CD4-positive, alpha-beta T cell treated with Interleukin-15 for 4 hours (primary cell): ENCODE data around the gene TPCN1.
A peak's percentile ranks its signal among the peaks of the same experiment; 100 is the strongest.

Experiments
- DNase-seq: peaks from one replicate; pipeline ENCODE4 v3.0.0-alpha.2; 2020; ENCODE audit warnings: low spot score

Gene TPCN1

DNA sequence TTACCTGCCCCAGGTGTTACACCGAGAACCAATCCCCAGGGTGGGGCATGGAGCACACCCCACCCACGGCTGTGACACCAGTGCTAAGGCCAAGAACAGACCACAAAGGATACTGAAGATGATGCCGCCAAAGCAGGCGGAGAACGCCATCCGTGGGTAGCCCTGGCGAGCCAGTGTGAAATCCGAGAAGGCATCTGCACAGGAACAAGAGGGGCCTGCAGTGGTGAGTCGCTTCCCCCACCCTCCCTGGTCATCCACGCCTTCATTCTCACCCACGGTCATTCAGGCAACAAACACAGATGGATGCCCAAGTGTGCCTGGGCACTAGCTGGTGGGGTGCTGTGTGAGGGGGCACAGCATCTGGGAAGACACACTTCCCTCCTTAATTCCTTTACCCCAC lies 85.1 kb downstream of the TPCN1 start:
- DNase-seq: no peak

DNA sequence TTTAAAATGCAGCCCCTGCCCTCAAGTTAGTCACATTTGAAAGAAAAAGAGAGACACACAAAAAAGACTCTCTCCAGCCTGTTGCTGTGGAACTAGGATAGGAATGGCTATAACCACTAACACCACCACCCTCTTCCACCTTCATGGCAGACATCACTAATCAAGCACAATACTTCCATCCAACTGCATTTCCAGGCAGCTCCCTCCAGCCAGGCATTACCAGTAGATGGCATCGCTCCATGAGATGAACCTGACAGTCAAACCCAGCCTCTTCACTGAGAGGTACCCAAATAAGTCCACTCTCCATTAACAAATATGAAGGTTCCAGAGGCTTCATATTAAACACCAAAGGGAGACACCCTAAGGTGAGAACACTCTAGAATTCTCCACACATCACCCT lies 89.2 kb downstream of the TPCN1 start:
- DNase-seq: no peak

DNA sequence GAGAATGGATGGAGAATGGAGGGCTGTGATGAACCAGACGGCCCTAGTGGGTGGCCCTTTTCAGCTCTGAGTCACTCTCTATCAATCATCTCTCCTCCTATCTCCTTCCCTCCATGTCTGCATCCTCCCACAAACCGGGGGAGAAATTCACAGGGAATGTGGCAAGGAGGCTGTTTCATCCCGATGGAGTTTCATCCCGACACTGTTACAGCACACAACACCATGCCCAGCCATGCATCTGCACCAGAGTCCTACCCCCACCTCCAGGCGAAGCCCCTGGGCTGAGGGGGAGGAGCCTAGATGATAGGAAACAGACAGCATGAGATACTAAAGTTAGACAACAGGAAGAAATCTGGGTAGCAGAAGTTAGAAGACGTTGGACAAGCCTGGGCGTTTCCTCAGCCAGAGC lies 92.9 kb downstream of the TPCN1 start:
- no peak for DNase-seq

DNA sequence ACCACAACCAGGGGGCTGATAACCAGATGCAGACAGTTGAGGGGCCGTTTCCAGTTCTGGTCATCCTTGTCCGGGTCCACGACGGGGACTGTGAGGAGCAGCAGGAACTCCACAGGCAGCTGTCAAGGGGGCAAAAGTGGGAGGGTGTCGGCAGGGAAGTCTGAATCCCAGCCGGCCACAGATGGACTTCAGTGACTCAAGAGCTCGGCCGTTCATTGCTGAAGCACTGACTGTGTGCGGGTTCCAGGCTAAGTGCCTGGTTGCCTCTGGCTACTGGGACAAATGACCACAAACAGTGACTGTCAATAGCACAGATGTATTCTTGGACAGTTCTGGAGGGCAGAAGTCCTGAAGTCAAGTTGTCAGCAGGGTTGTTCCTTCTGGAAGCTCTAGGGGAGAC lies 94.1 kb downstream of the TPCN1 start:
- no peak for DNase-seq

DNA sequence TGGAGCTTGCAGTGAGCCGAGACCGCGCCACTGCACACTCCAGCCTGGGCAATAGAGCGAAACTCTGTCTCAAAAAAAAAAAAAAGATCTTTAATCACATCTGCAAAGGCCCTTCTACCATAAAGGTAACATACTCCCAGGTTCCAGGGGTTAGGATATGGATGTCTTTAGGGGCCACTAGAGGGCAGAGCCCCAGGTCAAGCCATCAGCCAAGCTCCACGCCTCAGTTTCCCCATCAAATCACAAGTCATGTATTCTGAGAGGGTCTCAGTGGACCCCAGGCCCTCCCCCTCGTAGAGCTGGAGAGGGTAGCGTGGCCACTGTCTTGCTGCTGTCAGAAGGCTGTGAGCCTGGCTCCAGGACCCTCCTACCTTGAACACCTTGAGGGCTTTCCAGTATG lies 94.9 kb downstream of the TPCN1 start:
- no peak for DNase-seq

DNA sequence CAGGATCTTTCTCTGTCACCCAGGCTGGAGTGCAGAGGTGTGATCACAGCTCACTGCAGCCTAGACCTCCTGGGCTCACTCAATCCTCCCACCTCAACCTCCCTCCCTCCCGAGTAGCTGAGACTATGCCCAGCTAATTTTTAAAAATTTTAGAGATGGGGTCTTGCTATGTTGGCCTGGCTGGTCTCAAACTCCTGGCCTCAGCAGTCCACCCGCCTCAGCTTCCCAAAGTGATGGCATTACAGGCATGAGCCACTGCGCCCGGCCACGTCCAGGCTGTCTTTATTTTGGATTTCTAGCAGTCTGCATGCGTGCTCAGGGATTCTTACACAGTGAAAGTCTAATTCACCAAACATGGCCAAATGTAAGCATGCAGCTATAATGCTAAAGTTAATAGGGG lies 95.9 kb downstream of the TPCN1 start:
- no peak for DNase-seq

DNA sequence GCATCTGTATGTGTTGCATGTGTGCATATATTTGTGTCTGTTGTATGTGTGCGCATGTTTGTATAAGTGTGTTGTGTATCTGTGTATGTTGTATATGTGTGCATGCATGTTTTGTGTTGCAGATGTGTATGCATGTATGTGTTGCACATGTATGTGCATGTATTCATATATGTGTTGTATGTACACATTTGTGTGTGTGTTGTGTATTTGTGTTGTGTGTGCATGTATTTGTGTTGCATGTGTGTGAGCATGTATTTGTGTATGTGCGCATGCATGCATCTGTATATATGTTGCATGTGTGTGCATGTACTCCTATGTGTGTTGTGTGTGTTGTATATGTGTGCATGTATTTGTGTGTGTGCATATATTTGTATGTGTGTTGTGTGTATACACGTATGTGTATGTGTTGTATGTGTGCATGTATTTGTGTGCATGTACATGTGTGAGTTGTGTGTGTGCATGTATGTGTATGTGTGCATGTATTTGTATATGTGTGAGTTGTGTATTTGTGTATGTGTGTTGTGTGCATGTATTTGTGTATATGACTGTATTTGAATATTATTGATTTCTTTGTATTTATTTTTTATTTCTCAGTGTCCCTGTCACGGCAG lies 96.9 kb downstream of the TPCN1 start:
- no peak for DNase-seq

DNA sequence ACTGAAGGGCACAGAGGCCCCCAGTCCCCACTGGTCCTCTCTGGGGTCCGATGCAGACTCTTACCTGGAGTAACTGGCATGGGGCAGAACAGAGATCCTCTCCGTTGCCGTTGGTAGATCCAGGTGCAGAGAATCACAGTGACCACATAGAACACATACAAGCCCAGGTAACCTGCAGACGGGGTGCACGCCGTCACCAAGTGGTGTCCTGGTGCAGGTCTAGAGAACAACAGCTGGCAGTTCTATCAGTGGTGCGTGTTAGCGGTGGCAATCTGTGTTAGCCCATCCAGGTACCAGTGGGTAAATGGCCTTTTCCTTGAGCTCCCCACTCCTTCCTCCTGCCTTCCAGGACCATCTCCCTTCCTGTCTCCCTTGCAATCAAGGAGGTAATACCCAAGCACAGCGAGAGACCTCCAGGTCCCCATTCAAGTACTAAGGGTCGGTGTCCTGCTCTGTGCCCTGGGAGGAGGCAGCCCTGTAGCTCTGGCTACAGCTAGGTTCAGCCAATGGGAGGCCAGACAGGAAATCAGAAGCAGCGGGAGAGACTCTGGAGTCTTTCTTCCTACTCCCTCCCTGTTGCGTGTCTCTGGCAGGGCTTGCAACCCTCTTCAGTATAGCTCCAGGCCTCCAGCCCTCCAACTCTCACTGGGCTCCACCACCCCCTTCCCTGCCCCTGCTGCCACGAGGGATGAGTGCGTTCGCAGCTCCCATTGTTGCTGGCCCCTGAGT lies 97.8 kb downstream of the TPCN1 start:
- no peak for DNase-seq

DNA sequence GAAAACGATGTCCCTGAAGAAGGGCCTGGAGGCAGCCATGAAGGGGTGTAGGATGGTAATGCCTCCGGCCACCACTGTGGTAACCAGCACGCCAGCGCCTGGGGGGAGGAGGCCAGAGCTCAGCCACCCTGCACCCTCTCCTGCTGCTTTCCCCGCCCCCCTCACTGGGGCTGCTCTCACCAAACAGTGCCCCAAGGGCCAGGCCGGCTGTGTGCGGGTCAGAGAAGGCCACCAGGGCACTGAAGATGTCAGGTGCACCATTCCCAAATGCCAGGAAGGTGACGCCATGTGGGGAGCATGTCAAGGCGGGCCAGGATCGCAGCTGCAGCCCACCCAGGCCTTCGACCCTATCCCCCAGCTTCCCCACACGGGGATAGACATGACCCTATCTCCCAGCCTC lies 99.1 kb downstream of the TPCN1 start:
- DNase-seq: no peak

DNA sequence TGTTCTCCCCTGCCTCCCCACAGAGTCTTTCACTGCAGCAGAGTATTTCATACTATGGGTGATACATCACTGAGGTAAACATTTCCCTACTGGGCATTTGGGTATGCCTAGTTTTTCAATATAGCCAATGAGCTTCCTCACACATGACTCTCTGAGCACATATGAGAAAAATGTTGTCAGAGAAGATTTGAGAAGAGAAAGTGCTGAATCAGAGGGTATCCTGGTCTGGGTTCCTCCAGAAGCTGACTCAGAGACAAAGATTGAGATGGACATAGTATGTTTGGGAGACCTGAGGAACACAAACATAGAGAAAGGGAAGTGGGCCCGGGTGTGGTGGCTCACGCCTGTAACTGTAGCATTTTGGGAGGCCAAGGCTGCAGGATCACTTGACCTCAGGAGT lies 101.1 kb downstream of the TPCN1 start:
- DNase-seq: no peak

DNA sequence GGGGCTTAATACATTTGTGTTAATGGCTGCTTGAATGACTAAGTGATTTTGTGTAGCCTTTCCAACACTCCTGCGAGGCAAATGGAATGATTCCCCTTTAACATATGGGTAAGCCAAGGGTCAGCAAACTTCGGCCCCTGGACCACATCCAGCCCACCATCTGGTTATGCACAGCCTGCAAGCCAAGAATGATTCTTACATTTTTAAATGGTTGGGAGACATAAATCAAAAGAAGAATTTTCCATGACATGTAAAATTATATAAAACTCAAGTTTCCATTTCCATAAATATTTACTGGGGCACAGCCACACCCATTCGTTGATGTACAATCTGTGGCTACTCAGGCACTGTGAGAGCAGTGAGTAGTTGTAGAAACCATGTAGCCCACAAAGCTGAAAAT lies 104.7 kb downstream of the TPCN1 start:
- DNase-seq: no peak

DNA sequence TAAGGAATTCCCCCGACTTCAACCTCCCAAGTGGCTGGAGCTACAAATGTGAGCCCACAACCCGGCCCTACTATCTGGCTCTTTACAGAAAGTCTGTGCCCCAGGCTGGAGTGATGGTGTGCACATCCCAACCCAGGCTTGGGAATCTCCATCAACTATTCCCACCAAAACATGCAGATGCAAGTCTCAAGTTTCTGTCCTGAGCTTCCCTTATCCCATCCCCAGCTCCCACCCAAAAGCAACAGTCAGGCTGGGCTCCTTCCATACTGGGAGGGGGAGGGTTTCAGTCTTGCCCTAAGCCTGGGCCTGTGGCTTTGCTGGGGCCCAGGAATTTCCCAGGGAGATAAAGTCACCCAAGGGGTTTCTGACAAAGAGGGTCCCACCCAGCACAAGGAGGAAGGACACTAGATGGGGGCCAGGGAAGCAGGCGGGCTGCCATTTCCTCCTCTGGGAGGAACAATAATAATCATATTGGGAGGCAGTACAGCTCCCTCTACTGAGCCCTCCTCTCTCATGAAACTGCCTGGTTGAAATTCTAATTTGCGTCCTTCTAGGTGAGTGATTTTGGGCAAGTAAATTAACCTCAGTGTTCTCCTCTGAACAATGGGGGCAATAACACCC lies 105.6 kb downstream of the TPCN1 start:
- no peak for DNase-seq

DNA sequence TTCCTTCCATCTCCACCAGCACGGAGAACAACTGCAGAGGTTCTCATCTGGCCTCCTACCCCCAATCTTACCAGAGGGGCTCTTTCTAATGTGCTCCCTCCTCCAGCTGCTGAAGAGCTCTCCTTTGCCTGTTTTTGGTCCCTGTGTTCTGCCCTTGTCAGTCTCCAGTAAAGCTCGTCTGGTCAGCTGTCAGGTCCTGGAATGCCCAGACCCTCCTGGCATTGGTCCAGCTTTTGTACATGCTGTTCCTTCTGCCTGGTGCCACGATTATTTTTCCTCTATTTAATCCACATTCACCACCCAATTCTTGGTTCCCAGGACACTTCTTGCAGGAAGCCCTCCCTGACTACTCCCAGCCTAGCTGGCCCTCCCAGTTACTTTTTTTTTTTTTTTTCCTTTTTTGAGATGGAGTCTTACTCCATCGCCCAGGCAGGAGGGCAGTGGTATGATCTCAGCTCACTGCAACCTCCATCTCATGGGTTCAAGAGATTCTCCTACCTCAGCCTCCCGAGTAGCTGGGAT lies 107.2 kb downstream of the TPCN1 start:
- no peak for DNase-seq

DNA sequence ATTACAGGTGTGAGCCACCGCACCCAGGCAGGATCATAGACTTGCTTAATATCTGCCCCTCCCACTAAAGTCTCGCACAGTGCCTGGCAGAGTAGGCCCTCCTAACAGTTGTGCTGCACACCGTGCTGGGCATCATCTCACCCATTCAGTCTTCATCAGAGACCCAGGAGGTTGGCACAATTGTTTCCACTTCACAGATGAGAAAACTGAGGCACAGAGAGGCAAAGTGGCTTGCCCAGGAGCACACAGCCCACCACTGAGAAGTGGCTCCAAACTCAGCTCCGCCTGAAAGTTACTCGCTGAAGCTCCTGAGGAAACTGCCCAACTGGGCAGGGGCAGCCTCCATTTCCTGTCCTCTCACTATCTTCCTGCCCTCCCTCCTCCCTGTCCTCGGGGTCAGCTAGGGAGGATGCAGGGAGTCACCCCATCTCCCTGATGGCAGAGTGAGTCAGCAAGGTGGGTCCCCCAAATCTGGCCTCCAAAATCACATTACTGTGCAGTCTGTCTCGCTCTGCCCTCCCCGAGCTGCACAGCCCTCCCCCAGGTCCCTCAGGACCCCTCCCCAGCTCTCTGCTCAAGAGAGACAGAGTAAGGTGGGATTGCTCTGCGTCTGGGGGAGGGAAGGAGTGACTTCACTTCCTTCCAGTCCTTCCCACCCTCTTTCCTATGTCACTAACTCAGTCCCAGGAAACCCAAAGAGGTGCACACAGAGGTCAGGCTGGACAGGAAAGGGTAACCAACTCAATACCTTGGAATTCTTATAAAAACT lies 107.9 kb downstream of the TPCN1 start:
- no peak for DNase-seq

DNA sequence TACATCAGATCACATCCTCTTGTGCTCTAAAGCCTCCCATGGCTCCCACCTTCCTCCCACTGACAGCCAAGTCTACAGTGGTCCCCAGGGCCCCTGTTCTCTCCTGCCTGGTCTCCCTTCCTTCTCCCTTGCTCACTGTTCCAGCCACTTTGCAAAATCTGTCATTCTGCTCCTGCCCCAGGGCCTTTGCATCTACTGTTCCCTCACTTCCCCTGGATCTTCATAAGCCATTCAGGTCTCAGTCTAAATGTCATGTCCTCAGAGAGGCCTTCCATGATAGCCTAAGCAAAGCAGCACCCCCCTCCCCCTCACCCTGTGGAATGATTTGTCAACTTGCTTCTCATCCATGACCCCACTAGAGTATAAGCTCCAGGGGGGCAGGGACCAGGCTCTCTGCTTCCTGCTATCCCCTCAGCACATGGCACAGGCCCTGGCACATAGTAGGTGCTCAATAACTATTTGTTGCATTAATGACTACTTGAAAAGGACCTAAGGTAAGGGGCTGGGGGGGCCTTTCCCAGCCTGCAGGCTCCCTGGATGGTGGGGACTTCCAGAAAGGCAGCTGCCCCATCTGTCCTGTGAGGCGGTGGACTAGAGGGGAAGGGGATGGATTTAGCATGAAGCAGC lies 108.6 kb downstream of the TPCN1 start:
- DNase-seq: no peak

DNA sequence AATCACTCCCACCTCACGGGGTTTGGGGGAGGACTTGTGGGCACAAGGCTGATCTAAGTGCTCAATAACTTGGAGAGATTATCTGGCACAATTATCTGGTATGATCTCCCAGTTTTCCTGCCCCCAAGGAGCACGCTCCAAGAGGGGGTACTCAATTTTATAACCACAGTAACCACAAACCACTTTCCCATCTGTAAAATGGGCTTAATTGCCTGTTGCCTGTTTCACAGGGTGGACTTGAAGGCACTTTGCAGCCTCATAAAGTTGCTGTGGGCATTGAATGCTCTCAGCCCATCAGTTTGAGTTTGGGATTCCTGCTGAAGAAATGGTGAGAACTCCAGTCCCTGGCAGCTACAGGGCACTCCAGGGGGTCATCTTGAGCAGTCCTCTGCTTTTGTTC lies 109.2 kb downstream of the TPCN1 start:
- DNase-seq: no peak

DNA sequence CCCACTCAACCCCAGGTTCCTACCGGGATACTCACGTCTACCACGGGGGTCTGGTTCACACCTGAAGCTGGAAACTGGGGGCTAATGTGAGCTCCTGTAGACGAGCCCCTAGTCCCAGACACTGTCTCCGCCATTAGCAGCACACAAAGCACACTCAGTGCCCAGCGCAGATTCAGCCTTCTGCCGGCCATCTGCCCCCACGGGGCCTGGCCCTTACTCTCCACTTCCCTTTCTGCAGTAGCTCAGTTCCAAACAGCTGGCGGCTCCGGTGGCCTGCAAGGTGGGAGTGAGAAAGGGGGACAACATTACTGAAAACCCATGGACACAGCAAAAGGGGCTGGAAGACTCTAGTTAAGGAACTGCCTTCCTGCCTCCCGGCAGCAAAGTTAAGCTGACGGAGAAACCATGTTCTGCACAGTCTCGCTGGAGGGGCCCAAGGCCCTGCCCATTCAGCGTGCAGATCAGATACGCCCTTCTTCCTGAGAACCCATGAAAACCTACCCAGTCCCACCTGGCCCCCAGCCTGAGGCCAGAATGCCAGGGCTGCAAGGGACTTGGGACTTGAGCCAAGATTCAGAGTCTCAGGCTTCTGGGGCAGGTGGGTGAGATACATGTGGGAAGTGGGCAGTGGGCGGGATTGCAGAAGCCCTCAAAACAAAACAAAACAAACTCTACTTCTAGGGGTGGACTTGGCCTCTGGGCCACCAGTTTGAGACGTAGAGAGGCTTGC lies 111.6 kb downstream of the TPCN1 start:
- no peak for DNase-seq

DNA sequence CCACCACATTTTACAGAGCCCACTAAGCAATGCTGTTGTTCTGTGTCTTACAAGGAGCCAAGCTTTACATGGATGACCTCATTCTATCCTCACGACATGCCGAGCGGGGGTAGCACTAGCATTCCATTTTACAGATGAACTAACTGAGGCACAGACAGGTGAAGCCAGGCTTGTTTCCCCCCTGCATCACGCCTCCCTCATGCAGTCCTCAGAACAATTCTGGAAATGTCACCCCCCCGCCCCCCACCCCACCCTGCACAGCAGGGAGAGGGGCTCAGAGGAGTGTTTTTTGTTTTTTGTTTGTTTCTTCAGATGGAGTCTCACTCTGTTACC lies 112.1 kb downstream of the TPCN1 start:
- no peak for DNase-seq

DNA sequence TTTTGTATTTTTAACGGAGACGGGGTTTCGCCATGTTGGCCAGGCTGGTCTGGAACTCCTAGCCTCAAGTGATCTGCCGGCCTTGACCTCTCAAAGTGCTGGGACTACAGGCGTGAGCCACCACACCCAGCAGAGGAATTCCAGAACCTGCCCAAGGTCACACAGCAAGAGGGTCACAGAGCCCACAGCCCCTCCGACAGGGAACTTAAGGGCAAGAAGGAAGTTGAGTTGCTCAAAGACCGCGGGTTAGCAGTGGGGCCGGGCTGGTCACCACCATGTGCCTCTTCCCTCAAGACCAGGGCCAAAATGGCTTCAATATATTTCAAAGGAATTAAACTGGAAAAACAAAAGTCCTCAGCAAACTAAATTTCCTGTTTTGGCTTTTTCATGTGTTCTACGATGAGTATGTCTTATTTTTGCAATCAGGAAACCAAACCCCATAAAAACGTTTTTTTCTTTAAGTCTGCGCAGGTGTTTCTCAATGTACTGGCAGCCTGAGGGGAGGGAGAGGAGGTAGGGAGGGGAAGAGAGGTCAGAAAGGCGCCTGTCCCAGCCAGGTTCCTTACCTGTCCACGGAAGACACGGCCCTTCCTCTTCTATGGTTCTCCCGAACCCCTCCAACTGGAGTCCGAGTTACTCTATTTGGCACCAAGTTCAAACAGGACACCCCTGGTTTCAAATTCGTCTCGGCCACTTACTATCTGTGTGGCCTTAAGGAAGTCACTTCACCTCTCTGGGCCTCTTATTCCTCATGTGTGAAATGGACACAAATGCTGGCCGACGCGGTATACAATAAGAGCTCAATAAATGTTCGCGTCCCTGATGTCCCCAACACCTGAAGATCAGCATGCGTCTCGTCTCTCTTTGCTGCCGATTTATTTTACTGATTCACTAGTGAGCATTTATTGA lies 112.9 kb downstream of the TPCN1 start:
- DNase-seq: peak; percentile 22

DNA sequence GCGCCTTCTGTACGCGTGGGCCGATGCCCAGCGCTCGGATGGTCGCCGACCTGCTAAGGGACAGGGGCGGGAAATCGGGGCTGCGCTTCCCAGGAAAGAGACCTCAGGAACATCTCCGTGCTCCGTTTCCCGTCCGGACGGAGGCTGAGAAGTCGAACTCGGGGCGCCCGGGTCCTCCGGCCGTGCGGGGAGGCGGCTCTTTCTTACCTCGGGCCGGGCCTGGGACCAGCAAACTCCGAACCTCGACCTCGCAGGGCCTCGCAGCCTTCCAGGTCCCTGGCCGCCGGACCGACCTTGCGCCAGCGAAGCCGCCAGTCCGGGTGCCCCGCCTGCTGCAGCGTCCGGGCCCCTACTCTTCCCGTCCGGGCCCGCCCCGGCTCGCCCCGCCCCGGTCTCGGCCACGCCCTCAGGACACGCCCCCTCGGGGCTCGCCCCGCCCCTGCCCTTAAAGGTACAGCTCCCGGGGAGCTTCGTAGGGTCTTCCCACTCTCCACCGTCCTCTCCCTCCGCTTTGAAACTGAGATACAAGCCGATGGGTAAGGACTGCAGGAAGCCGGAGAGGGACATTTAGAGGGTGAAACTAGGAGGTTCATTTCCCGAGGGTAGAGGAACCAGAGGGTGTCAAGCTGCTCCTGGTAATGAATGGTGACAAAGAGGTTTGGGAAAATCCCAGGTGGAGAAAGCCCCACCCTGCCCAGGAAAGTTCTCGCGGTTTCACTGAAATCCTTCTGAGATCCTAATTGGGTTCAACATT lies 113.7 kb downstream of the TPCN1 start, which contains the start of gene SLC8B1:
TSS of gene SLC8B1 (minus strand) at position 324 of the 754 bp plus-strand sequence. CDS start 2,231 bp downstream, outside the sequence.
- DNase-seq: peak; percentile 87
